HG02678 (cell line): ENCODE results near the gene EID2.

Experiments
- ATAC-seq: cut with Tn5 transposase; IDR thresholded peaks from one replicate; pipeline ENCODE4 v1.9.1; 2021; ENCODE audit warnings: mild to moderate bottlenecking, moderate library complexity; ENCODE audit not compliant: unreplicated experiment

The EID2 gene, protein sequence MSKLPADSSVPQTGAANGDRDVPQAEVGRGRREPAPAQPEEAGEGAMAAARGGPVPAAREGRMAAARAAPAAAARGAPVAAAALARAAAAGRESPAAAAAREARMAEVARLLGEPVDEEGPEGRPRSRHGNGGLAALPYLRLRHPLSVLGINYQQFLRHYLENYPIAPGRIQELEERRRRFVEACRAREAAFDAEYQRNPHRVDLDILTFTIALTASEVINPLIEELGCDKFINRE

DNA sequence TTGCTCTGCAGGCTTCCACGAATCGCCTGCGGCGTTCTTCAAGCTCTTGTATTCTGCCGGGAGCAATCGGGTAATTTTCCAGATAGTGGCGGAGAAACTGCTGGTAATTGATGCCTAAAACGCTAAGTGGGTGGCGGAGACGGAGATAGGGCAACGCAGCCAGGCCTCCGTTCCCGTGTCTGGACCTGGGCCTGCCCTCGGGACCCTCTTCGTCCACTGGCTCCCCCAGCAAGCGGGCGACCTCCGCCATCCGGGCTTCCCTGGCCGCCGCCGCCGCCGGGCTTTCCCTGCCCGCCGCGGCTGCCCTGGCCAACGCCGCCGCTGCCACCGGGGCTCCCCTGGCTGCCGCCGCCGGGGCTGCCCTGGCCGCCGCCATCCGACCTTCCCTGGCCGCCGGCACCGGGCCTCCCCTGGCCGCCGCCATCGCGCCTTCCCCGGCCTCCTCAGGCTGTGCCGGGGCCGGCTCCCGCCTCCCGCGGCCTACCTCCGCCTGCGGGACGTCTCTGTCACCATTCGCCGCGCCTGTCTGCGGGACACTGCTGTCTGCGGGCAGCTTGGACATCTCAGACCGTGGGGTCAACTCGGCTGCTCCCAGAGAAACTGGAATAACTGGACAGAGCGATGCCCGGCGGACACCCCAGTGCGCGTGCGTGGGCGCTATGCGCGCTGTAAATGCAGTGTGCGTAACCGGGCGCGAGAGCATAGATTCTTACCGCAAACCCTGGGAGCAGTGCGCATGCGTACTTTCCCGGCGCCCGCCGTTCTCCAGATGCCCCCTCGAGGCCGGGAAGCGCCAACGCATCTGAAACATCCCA, at the start of gene EID2:
TSS of gene EID2 (minus strand) at position 644 of the 815 bp plus-strand sequence. CDS start at position 562, 82 bp downstream.
- ATAC-seq, result peak; percentile 94

GRCh38 chr19:39588066-39588465, 48.1 kb upstream of the EID2 start:
- no peak for ATAC-seq

DNA sequence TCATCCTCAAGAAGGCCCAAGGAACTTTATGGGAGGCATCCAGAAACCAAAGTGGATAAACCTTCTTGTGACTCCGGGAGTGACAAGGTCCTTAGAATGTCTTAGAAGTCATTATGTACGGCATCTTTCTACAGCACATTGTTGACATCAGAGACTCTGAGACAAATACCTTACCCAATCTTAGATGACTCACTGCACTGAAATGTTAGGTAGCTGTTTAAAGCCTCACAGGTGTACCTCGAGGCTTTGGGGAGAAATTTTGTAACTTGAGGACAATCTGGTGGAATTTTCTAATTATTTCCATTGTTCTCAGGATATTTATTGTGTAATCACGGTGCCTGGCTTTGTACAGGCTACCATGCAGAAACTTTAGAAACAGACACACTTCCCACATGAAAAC, 47.5 kb upstream of the EID2 start:
- no peak for ATAC-seq

GRCh38 chr19:39582891-39583625, 43.1 kb upstream of the EID2 start:
- no peak for ATAC-seq

- no peak for ATAC-seq
Observed at GRCh38 chr19:39582442-39582841, 42.5 kb upstream of the EID2 start.

GRCh38 chr19:39568604-39569003, 28.6 kb upstream of the EID2 start:
- ATAC-seq, result no peak

DNA sequence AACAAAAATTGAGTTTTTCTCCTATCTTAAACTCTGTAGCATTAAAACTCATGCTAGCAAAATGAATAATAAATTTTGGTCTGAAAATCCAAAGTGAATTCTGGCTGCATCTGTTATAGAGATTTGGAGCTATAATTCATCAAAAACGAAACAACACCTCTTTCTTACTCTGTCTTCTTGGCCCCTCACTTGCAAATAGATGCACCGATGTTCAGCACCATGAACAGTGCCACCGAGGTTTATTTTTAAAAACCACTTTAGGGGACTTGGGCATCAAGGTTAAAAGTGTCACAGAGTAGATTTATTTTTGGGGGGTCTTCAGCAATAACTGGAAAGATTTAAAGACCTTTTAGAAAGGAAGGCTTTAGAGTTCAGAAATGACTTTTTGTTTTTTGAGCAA, 26.1 kb upstream of the EID2 start:
- no peak for ATAC-seq

- no peak for ATAC-seq
Observed at GRCh38 chr19:39563408-39563807, 23.4 kb upstream of the EID2 start.

DNA sequence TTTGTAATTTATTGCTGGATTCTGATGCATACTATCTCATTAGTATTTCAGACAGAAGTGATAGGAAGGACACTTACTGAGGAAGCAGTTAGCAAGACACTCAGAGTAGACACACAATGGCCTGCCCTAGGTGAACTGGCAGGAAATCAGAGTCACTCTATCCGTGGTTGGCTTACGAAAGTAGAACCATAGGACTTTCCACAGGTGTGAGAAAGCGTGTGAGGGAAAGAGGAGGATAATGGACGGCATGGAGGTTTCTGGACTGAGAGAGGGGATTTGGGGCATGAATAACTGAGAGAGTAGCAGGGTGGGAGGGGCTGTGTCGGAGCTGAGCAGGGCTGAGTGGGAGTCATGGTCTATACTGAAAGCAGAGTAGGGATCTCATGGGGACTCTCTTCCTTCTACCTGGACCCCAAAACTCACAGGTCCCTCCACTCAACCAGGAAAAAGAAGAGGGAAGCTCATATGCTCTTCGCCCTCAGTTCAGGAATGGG, 18.7 kb upstream of the EID2 start:
- ATAC-seq, result no peak

DNA sequence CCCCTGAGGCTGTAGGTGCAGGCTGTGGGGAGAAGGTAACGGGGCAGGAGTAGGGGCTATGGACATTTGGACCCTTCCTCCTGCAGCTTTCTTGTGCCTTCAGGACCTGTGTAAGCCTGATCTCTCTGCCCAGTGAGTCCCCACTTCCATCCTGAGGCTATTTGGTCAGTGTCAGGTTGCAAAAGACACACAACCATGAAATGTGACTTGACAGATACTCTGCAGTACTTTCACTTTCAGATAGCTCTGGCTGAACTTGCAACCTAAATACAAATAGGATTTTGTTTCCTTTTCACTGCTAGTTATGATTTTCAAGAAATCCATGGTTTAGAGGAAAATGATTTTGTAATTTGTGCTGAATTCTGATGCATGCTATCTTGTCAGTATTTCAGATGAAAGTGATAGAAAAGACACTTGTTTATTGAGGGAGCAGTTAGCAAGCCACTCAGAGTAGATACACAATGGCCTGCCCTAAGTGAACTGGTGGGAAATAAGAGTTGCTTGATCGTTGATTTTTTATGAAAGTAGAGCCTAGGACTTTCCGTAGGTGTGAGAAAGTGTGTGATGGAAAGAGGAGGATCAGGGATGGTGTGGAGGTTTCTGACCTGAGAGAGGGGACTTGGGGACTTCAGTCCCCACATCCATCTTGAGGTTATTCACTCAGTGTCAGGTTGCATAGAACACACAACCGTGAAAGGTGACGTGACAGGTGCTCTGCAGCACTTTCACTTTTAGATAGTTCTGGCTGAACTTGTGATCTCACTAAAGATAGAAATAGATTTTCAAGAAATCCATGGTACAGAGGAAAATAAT, 18.1 kb upstream of the EID2 start:
- ATAC-seq, result no peak

GRCh38 chr19:39555883-39556282, 15.9 kb upstream of the EID2 start:
- no peak for ATAC-seq

DNA sequence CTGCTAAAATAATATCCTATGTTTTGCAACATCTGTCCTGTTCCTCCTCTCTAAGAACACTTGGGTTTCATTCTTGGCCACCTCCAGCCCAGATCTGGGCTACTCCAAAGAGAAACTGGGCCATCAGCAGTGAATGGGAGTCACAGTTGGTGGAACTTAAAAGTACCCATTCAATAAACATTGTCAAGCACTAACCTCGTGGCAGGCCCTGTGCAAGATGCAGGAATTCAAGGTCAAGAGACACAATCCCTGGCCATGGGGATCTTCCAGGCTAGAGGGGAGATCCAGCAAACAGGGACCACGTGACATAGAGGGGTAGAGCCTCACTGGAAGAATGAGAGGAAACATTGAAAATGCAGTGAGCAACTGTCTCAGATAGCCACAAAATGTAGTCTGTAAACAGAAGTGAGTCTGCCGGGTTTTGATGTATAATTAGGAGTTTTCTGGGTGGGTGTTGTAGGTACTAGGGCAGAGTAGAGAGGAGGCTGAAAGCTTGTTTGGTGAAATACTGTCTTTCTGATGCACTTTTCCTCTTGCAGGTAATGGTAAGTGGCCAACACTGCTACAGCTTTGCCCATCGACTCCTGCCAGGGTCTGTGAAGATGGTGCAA, 14.8 kb upstream of the EID2 start:
- no peak for ATAC-seq

DNA sequence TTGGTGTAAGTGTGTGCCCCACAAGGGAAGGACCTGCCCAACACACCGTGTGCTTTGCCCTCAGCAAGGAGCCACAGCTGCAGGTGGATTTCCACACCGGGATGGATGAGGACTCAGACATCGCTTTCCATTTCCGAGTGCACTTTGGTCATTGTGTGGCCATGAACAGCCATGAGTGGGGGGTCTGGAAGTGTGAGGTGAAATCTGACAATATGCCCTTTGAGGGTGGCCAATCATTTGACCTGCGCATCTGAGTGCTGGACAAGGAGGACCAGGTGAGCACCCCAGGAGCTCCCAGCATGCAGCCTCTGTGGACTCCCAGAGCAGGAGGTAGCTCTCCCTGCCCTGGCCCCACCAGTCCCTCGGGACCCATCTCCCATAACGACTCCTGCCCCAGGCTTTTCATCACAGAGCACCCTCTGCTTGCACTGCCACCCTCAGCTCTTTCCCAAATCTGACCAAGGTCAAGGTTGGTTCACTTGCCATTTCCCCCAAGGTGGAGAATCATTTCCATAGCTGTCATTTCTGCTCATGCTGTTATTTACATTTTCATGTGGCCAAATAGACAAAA, 13.2 kb upstream of the EID2 start:
- ATAC-seq, result no peak

DNA sequence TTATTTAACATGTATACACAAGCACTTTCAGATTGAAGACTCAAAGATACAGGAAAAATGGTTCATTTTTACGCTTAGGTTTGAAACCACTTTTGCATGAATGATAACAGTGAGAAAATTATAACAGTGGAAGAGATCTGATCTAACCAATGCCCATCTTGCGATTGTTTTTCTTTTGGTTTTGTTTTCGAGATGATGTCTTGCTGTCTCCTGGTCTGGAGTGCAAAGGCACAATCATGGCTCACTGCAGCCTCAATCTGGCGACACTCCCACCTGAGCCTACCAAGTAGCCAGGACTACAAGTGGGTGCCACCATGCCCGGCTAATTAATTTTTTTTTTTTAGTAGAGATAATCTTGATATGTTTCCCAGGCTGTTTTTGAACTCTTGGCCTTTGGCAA, 10.2 kb upstream of the EID2 start:
- ATAC-seq, result no peak

DNA sequence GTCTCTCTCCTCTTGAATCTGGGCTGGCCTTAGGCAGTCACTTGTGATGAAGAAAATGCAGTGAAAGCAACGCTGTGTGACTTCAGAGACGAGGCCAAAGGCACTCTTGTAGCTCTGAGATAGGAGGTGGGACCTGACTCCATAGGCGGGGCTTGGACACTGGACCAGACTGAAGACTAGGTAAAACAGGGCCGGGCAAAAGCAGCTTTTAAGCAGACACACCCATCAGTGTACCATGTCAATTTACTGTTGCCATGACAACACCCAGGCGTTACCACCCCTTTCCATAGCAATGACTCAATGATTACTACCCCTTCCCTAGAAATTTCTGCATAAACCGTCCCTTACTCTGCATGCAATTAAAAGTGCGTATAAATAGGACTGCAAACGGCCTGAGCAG, 6.6 kb upstream of the EID2 start:
- ATAC-seq, result no peak

- ATAC-seq, result no peak
Observed at GRCh38 chr19:39544911-39545310, 5.0 kb upstream of the EID2 start.

GRCh38 chr19:39544226-39544903, 4.4 kb upstream of the EID2 start:
- ATAC-seq, result no peak

GRCh38 chr19:39543477-39543857, 3.5 kb upstream of the EID2 start:
- no peak for ATAC-seq

DNA sequence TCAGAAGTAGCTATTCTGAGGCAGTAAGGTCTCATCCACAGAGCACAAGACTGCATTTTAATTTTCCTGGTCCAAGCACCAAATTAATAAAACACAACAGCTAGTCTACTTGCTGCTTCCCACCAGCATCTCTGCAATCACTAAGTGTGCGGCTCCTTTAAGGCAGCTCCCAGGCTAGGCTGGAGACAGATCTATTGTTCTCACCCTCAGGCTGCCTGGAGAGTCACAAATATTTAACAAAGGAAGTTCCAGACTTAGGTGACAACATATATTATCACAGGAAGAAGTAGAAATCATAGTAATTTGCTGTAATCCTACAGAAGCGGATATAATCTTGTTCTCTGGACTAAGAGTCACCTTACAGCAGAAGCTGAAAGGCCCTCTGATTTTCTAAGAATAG, 2.2 kb upstream of the EID2 start:
- no peak for ATAC-seq

GRCh38 chr19:39540333-39540673, 342 bp upstream of the EID2 start:
- ATAC-seq, result no peak
